Retinal pigment epithelial cell (primary cell): Measurements from ENCODE around the gene TCF12.

Experiments
- DNase-seq: peaks from one replicate; pipeline ENCODE4 v3.0.0-alpha.2; 2010; ENCODE audit warnings: low read depth
- H3K4me3 ChIP-seq: 2 replicates; pipeline ENCODE4 v1.5.1; 2011; ENCODE audit warnings: mild to moderate bottlenecking, low read length, control low read depth, moderate library complexity
- CTCF ChIP-seq: conservative IDR thresholded peaks from 2 replicates; pipeline ENCODE4 v1.5.1; 2011; ENCODE audit warnings: low read depth, low read length, control low read depth, inconsistent platforms

The TCF12 gene

GRCh38 chr15:57251308-57251707 is 332.9 kb downstream of the TCF12 start:
- H3K4me3 ChIP-seq: no peak overlapping the region
- no peak for TF ChIP-seq CTCF
- DNase-seq: no peak

GRCh38 chr15:57251941-57252340 is 333.5 kb downstream of the TCF12 start:
- no peak for DNase-seq
- H3K4me3 ChIP-seq: no peak overlapping the region
- TF ChIP-seq CTCF: no peak

- DNase-seq: no peak
- H3K4me3 ChIP-seq: no peak overlapping the region
- no peak for TF ChIP-seq CTCF
Observed at GRCh38 chr15:57253082-57253481, 334.6 kb downstream of the TCF12 start.

- no peak overlapping the region for H3K4me3 ChIP-seq
- no peak for DNase-seq
- TF ChIP-seq CTCF: no peak
Observed at GRCh38 chr15:57253500-57253899, 335.1 kb downstream of the TCF12 start.

- no peak for TF ChIP-seq CTCF
- no peak overlapping the region for H3K4me3 ChIP-seq
- DNase-seq: no peak
Observed at GRCh38 chr15:57255751-57256341, 337.4 kb downstream of the TCF12 start.

- no peak overlapping the region for H3K4me3 ChIP-seq
- no peak for TF ChIP-seq CTCF
- no peak for DNase-seq
Observed at GRCh38 chr15:57256939-57257338, 338.5 kb downstream of the TCF12 start.

- no peak for DNase-seq
- no peak for TF ChIP-seq CTCF
- H3K4me3 ChIP-seq: no peak overlapping the region
Observed at GRCh38 chr15:57259568-57260040, 341.2 kb downstream of the TCF12 start.
